ENCODE results near the gene TENM4.

Gene TENM4

GRCh38 chr11:78763664-78764063 lies 677.2 kb downstream of the TENM4 start:
- DNase-seq: no peak

DNA sequence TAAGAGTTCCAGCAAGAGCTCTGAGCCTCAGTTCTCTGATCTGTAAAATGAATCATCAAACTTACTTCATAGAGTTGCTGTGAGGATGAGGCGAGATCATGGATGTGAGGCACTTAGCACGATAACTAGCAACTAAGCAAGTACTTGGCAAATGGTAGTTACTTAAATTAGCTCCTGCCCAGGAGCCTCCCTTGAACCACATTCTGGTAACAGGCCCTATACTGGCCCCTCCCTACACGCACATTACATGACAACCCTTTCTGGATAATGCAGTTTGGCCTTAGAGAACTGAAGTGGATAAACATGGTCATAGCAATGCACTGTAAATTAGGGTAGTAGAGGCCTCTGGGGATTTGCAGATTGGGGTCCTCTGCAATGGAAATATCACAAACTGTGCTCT lies 678.7 kb downstream of the TENM4 start:
- no peak for DNase-seq

GRCh38 chr11:78759071-78759470 lies 681.8 kb downstream of the TENM4 start:
- no peak for DNase-seq

- no peak for DNase-seq
These were observed 687.5 kb downstream of the TENM4 start for GRCh38 chr11:78753297-78753696.

DNA sequence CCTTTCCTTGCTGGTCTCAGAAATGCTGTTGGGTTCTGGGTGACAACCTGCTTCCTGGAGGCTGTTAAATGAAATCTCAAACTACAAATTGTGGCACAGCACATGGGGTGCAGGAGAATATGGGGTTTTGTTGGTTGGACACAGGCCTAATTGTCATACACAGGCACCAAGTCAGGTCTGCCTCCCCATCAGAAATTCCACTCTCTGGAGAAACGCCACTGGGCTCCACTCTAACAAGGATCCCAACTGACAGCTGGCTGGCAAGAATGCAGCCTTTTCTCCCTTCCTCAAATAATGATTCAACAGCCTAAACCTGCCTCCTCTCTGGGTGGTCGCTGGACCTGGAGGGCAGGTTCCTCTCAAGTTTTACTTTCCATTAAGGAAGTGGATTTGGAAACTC lies 688.3 kb downstream of the TENM4 start:
- no peak for DNase-seq

GRCh38 chr11:78748918-78749690 lies 691.7 kb downstream of the TENM4 start:
- no peak for DNase-seq

DNA sequence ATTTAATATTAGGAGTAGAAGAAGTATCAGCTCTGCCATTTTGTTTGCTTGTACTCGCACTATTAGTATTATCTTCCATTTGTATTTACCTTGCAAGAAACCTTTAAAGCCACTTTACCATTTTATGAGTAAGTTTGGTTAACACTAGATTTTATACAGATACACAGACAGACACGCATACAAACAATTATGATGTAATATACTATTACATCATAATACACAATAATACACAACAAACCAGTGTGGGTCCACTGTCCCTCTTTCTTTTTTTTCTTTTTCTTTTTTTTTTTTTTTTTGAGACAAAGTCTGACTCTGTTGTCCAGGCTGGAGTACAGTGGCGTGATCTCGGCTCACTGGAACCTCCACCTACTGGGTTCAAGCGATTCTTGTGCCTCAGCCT lies 695.9 kb downstream of the TENM4 start:
- no peak for DNase-seq

DNA sequence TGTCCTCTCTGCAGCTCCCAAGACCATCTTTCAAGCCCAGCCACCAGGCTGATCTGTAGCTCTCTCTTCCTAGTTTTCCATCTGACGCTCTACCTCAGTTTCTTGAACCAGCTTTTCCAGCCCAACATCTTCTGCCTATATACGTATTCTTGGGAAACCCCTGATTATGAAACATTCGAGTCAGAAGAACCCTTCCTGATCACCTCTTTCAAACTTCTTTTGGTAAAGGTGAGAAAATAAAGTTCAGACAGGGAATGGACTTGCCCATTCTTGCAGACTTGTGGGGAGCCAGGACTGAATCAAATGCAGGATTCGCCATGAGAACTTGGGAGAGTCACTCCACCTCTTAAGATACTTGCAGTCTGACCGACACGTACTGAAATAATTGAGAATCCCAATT lies 696.6 kb downstream of the TENM4 start:
- no peak for DNase-seq

DNA sequence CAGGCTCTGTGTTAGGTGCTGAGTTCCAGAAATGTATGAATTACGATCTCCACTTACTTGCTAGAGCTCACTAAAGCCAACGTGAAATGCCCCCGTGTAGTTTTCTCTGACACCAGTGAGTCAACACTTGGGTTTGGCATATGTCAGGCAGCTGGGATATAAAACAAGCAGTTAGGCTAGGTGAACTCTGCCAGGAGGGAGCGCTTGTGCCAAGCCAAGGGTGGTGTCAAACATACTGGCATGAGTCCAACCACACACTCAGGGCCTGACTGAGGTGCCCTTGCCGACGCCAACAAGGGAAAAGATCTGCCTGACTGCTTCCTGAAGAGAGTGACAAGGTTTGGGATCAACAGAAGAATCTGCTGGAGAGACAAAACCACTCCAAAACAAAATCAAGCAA lies 698.4 kb downstream of the TENM4 start:
- DNase-seq: no peak

DNA sequence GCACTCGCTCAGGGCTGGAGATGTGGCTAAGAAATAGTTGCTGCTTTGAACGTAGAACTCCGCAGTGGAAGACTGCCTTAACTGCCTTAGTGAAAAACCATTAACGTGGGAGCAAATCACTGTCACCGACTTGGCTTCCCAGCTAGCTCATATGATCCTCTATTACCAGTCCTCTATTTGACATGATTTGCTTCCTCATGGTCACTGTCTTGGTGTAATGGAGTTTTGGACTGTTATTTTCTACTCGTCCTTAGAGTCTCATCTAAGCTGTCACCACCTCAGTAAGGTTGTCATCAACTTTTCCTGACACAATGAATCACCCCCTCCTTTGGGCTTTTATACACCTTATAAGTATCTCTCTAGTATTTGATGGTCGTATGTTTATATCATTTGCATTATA lies 699.1 kb downstream of the TENM4 start:
- DNase-seq: no peak

DNA sequence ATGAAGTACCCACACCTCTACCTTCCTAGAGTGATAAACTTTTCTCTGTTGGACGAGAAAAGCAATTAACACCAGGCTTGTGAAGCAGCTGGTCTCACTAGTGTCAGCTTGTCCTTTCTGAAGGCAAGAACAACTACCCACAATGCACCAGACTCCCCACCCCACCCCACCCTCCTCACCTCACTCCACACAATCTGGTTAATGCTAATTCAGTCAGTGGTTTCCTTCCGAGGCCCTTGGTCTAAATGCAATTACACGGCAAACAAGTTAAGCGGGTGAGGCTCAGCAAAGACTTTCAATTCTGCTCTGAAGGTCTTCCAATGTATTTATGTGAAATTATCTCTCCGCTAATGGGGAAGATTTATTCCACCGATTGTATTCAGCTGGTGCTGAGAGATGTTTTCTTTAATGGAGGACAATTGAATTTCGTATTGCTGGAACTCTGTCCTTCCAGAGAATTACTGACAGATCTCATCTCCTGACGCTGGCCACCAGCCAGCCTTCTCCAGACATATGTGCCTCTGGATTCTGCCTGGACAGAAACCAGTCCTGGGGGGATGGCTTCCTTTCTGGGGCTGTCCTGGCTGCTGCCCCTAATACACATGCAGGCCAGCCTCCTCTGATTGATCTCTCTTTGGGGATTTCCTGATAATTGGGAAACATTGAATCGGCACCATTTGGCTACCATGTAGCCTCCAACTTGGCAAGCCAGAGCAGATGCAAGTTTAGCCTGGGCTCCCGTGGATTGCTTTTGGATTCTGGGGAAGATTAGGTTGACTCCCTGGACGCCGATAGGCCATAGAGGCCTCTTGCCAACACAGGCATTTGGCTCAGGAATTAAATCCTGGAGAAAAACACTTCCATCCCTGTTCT lies 700.4 kb downstream of the TENM4 start:
- no peak for DNase-seq

- no peak for DNase-seq
These were observed 702.9 kb downstream of the TENM4 start for GRCh38 chr11:78737891-78738290.

GRCh38 chr11:78737301-78737700 lies 703.5 kb downstream of the TENM4 start:
- no peak for DNase-seq

DNA sequence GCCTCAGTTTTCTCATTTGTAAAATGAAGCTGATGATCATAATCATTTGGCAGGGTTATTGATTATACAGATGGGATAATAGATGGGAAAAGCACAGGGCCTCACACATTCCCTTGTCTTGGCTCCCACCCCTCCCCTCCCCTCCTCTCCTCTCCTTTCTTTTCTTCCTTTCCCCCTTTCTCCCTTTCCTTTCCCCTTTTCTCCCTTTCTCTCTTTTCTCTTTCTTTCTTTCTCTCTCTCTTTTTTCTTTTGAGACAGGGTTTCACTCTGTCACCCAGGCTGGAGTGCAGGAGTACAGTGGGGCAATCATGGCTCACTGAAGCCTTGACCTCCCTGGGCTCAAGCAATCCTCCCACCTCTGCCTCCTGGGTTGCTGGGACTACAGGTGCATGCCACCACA lies 705.1 kb downstream of the TENM4 start:
- no peak for DNase-seq

GRCh38 chr11:78733031-78733430 lies 707.8 kb downstream of the TENM4 start:
- DNase-seq: no peak

- DNase-seq: no peak
These were observed 708.6 kb downstream of the TENM4 start for GRCh38 chr11:78732246-78732645.

DNA sequence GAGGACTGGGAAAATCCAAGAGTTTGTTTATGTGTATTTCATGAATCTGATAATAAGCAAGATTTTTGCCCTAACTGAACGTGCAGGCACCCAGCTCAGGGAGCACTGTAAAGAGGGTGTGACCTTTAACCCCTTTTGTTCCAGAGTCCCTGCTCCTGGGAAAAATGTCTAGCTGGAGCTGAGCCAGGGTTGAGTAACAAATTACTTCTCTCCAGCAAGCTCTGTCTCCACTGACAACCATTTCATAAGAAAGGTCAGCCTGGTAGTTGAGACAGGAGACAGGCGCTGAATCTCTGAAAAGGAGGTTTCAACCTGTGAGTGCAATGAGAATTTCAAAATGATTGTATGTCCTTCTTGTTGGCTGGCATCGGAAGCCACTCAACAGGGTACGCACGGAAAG lies 709.8 kb downstream of the TENM4 start:
- DNase-seq: no peak

GRCh38 chr11:78730267-78730824 lies 710.5 kb downstream of the TENM4 start:
- no peak for DNase-seq

DNA sequence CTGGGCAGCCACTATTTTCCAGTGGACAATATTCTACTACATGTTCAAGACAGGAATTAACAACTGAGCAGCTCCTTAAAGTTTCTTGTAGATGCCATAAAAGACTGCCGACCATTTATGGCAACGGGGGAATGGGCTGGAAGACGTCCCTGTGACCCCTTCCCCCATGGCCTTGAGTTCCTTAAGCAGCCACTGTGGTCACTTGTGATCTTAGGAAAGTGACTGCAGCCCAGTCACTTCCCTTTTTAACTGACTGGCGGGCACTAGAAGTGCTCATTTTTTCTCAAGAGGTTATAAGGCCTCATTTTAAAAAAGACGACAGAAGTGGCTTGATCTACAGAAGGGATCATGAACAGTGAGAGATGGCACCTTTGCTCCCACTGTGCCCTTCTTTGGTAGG lies 713.0 kb downstream of the TENM4 start:
- DNase-seq: no peak

DNA sequence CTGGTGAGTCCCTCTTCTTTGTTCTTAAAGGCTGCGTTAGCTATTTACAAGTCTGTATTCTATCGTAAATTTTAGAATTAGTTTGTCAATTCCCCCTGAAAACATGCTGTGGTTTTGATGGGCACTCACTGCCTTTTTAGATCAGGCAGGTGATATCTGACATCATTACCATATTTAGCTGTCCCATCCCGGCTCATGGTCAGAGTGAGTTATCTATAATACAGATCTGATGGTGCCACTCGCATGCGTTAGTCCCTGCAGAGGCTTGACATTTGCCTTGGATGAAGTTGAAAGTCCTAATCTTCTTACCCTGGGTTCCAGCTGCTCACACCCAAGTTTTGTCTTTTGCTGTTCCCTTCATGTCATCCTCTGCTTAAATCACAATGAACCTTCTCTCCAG lies 715.6 kb downstream of the TENM4 start:
- no peak for DNase-seq

- DNase-seq: no peak
These were observed 718.0 kb downstream of the TENM4 start for GRCh38 chr11:78722786-78723185.

- no peak for DNase-seq
These were observed 720.4 kb downstream of the TENM4 start for GRCh38 chr11:78720281-78720989.

DNA sequence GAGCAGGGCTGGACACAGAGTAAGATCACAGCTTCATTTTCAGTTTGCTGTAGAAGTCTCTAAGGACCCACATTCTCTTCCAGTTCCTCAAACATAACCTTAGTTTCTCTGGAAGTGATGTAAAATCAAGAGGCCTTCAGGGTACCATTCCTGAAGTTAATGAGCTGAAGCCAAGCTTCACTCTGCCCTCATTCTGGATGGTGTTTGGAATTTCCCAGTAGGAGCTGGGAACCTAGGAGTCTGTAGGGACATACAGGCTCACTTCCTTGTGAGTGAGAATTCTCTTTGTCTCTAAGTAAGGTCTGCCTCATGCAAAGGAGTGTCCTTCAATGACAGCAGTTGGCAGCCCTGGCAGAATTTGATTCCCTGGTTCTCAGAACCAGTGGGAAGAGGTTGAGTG lies 723.8 kb downstream of the TENM4 start:
- no peak for DNase-seq
